IMR-90 (cell line): ENCODE measurements around the gene BMP7.

ENCODE experiments used
- BHLHE40 ChIP-seq: fragments of 150-350 bp; IDR thresholded peaks from 2 replicates; pipeline ENCODE4 v1.6.1; 2016; ENCODE audit warnings: mild to moderate bottlenecking, low read depth, low read length
- CEBPB ChIP-seq: IDR thresholded peaks from 2 replicates; pipeline ENCODE4 v1.6.1; 2012; ENCODE audit warnings: low read depth, low read length, improper control_type of control experiment
- CTCF ChIP-seq: conservative IDR thresholded peaks from 2 replicates; pipeline ENCODE4 v1.5.1; 2012; ENCODE audit warnings: mild to moderate bottlenecking, low read depth, low read length, improper control_type of control experiment
- ELK1 ChIP-seq: fragments of 150-350 bp; IDR thresholded peaks from 2 replicates; pipeline ENCODE4 v1.6.1; 2016; ENCODE audit warnings: low read depth, mild to moderate bottlenecking, low read length, moderate library complexity, borderline replicate concordance
- FOS ChIP-seq: fragments of 150-350 bp; IDR thresholded peaks from 2 replicates; pipeline ENCODE4 v1.6.1; 2016; ENCODE audit warnings: low read depth, low read length
- MXI1 ChIP-seq: IDR thresholded peaks from 2 replicates; pipeline ENCODE4 v1.6.1; 2012; ENCODE audit warnings: low read depth, mild to moderate bottlenecking, low read length, moderate library complexity, borderline replicate concordance
- NFE2L2 ChIP-seq: fragments of 150-350 bp; IDR thresholded peaks from 2 replicates; pipeline ENCODE4 v1.6.1; 2016; ENCODE audit warnings: low read depth, mild to moderate bottlenecking, low read length
- POLR2A ChIP-seq: IDR thresholded peaks from 2 replicates; pipeline ENCODE4 v1.6.1; 2012; ENCODE audit warnings: mild to moderate bottlenecking, low read depth, low read length
- RAD21 ChIP-seq: IDR thresholded peaks from 2 replicates; pipeline ENCODE4 v1.6.1; 2012; ENCODE audit warnings: low read length, improper control_type of control experiment
- RCOR1 ChIP-seq: IDR thresholded peaks from 2 replicates; pipeline ENCODE4 v1.6.1; 2012; ENCODE audit warnings: mild to moderate bottlenecking, low read length, improper control_type of control experiment; ENCODE audit not compliant: insufficient replicate concordance
- RFX5 ChIP-seq: IDR thresholded peaks from 2 replicates; pipeline ENCODE4 v1.8.0; 2012; ENCODE audit warnings: low read depth, mild to moderate bottlenecking, low read length, moderate library complexity
- SMC3 ChIP-seq: fragments of 150-350 bp; IDR thresholded peaks from 2 replicates; pipeline ENCODE4 v1.6.1; 2016; ENCODE audit warnings: low read depth, mild to moderate bottlenecking, antibody characterized with exemption, low read length, moderate library complexity
- USF2 ChIP-seq: fragments of 150-350 bp; IDR thresholded peaks from 2 replicates; pipeline ENCODE4 v1.6.1; 2017; ENCODE audit warnings: mild to moderate bottlenecking, antibody characterized with exemption, low read length, low read depth

GRCh38 chr20:57189713-57190112, 76.7 kb downstream of the BMP7 start:
- no peak for TF ChIP-seq CTCF
- TF ChIP-seq RCOR1: no peak
- no peak for TF ChIP-seq SMC3
- no peak for TF ChIP-seq CEBPB
- no peak for TF ChIP-seq RFX5
- TF ChIP-seq NFE2L2: no peak
- no peak for TF ChIP-seq MXI1
- TF ChIP-seq USF2: no peak
- TF ChIP-seq BHLHE40: no peak
- TF ChIP-seq POLR2A: no peak
- TF ChIP-seq ELK1: no peak
- no peak for TF ChIP-seq FOS
- TF ChIP-seq RAD21: no peak
